ENCODE results near the gene LMBR1L.

The LMBR1L gene

GRCh38 chr12:49060237-49061156 lies 50.1 kb downstream of the LMBR1L start, which contains the start of gene KMT2D:
Gene KMT2D (minus strand): TSS chr12:49060794. CDS start chr12:49055324, 5,470 bp downstream.
- peak within 1 kb of the TSS; percentile 94 for H3K9ac ChIP-seq (ENCODE audit: low read depth, low read length, poor library complexity, severe bottlenecking)
- H3F3A ChIP-seq (ENCODE audit: low read depth): no peaks in the 10 kb centered on the region
- peaks cover 21% of the 10 kb centered on the region for H3K4me1 ChIP-seq (ENCODE audit: insufficient read depth, low read length, poor library complexity, severe bottlenecking)
- H2AFZ ChIP-seq (ENCODE audit: low read length): peak within 1 kb of the TSS; percentile 93
- H3K27me3 ChIP-seq (ENCODE audit: insufficient read depth, low read length, poor library complexity, severe bottlenecking): peaks cover 12% of the 10 kb centered on the region
- H3K4me3 ChIP-seq (ENCODE audit: low read length, poor library complexity, severe bottlenecking): peak within 1 kb of the TSS; percentile 86
- H3K79me2 ChIP-seq (ENCODE audit: insufficient read depth, low read length): peaks cover 60% of the 10 kb centered on the region
- H3K4me2 ChIP-seq (ENCODE audit: low read depth, low read length, poor library complexity, severe bottlenecking): peak within 1 kb of the TSS; percentile 99
- TF ChIP-seq, protein P1, sequence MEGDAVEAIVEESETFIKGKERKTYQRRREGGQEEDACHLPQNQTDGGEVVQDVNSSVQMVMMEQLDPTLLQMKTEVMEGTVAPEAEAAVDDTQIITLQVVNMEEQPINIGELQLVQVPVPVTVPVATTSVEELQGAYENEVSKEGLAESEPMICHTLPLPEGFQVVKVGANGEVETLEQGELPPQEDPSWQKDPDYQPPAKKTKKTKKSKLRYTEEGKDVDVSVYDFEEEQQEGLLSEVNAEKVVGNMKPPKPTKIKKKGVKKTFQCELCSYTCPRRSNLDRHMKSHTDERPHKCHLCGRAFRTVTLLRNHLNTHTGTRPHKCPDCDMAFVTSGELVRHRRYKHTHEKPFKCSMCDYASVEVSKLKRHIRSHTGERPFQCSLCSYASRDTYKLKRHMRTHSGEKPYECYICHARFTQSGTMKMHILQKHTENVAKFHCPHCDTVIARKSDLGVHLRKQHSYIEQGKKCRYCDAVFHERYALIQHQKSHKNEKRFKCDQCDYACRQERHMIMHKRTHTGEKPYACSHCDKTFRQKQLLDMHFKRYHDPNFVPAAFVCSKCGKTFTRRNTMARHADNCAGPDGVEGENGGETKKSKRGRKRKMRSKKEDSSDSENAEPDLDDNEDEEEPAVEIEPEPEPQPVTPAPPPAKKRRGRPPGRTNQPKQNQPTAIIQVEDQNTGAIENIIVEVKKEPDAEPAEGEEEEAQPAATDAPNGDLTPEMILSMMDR (conservative IDR thresholded peaks at IDR 0.05; ENCODE audit: low read length): no peak
- no peak for TF ChIP-seq EZH2phosphoT487 (IDR thresholded peaks at IDR 0.05; ENCODE audit: borderline replicate concordance)
- H3K36me3 ChIP-seq (ENCODE audit: insufficient read depth, low read length): no peaks in the 10 kb centered on the region; the same call in 1 of the 2 replicates
- no peaks in the 10 kb centered on the region for H3K9me3 ChIP-seq (ENCODE audit: insufficient read depth, low read depth, low read length)
- peaks cover 45% of the 10 kb centered on the region for H4K20me1 ChIP-seq (ENCODE audit: insufficient read depth, low read length, poor library complexity, severe bottlenecking)
- no peaks in the 10 kb centered on the region for H3K9me2 ChIP-seq (replicated peaks; ENCODE audit: low read depth, low read length)

GRCh38 chr12:49059299-49060171 lies 51.1 kb downstream of the LMBR1L start:
- Histone ChIP-seq H3K4me1 (ENCODE audit: insufficient read depth, low read length, poor library complexity, severe bottlenecking) (peaks cover 30% of the 10 kb centered on the region), H3K27me3 (ENCODE audit: insufficient read depth, low read length, poor library complexity, severe bottlenecking) (peaks cover 12% of the 10 kb centered on the region), H3K4me2 (ENCODE audit: low read depth, low read length, poor library complexity, severe bottlenecking) (peak overlapping the region; percentile 99), H3K4me3 (ENCODE audit: low read length, poor library complexity, severe bottlenecking) (peak overlapping the region; percentile 86), H3K79me2 (ENCODE audit: insufficient read depth, low read length) (peaks cover 70% of the 10 kb centered on the region), H3K36me3 (ENCODE audit: insufficient read depth, low read length) (peaks cover 8% of the 10 kb centered on the region), H3F3A (ENCODE audit: low read depth) (no peaks in the 10 kb centered on the region), H2AFZ (ENCODE audit: low read length) (peak overlapping the region; percentile 93; the same call in 1 of the 2 replicates), H3K9ac (ENCODE audit: low read depth, low read length, poor library complexity, severe bottlenecking) (peak overlapping the region; percentile 94), H3K9me2 (replicated peaks; ENCODE audit: low read depth, low read length) (no peaks in the 10 kb centered on the region), H4K20me1 (ENCODE audit: insufficient read depth, low read length, poor library complexity, severe bottlenecking) (peaks cover 55% of the 10 kb centered on the region), H3K9me3 (ENCODE audit: insufficient read depth, low read depth, low read length) (no peaks in the 10 kb centered on the region)
- no peak for TF ChIP-seq EZH2phosphoT487 (IDR thresholded peaks at IDR 0.05; ENCODE audit: borderline replicate concordance)
- TF ChIP-seq, protein P1 (conservative IDR thresholded peaks at IDR 0.05; ENCODE audit: low read length): no peak

- Histone ChIP-seq H3K79me2 (ENCODE audit: insufficient read depth, low read length) (peaks cover 76% of the 10 kb centered on the region), H3F3A (ENCODE audit: low read depth) (no peaks in the 10 kb centered on the region), H3K27me3 (ENCODE audit: insufficient read depth, low read length, poor library complexity, severe bottlenecking) (peaks cover 12% of the 10 kb centered on the region), H3K4me1 (ENCODE audit: insufficient read depth, low read length, poor library complexity, severe bottlenecking) (peaks cover 30% of the 10 kb centered on the region), H3K4me3 (ENCODE audit: low read length, poor library complexity, severe bottlenecking) (peak overlapping the region; percentile 86), H3K36me3 (ENCODE audit: insufficient read depth, low read length) (peaks cover 14% of the 10 kb centered on the region), H2AFZ (ENCODE audit: low read length) (no peak overlapping the region), H3K4me2 (ENCODE audit: low read depth, low read length, poor library complexity, severe bottlenecking) (peak overlapping the region; percentile 99), H3K9ac (ENCODE audit: low read depth, low read length, poor library complexity, severe bottlenecking) (peak overlapping the region; percentile 94), H3K9me2 (replicated peaks; ENCODE audit: low read depth, low read length) (no peaks in the 10 kb centered on the region), H3K9me3 (ENCODE audit: insufficient read depth, low read depth, low read length) (no peaks in the 10 kb centered on the region), H4K20me1 (ENCODE audit: insufficient read depth, low read length, poor library complexity, severe bottlenecking) (peaks cover 60% of the 10 kb centered on the region)
- TF ChIP-seq, protein P1 (conservative IDR thresholded peaks at IDR 0.05; ENCODE audit: low read length): no peak
- TF ChIP-seq EZH2phosphoT487 (IDR thresholded peaks at IDR 0.05; ENCODE audit: borderline replicate concordance): no peak
Observed at GRCh38 chr12:49059045-49059298, 51.7 kb downstream of the LMBR1L start.

All from Loucy (cell line).